Stomach smooth muscle (tissue), 2 donors: ENCODE results near the gene CHKB.

Source experiments
- H3K27ac ChIP-seq: one replicate; pipeline ENCODE4 v1.7.0; 2013; ENCODE audit warnings: mild to moderate bottlenecking, low read length, inconsistent platforms
- H3K27me3 ChIP-seq, 2 donors: one replicate each; pipeline ENCODE4 v1.7.0; 2013; ENCODE audit warnings: low read length in 2 of 2; ENCODE audit not compliant: insufficient read depth in 2 of 2, control insufficient read depth in 1 of 2
- H3K36me3 ChIP-seq, 2 donors: one replicate each; pipeline ENCODE4 v1.7.0; 2013; ENCODE audit warnings: low read length in 2 of 2; ENCODE audit not compliant: control insufficient read depth in 2 of 2, insufficient read depth in 2 of 2
- H3K4me1 ChIP-seq: one replicate; pipeline ENCODE4 v1.7.0; 2013; ENCODE audit warnings: low read length; ENCODE audit not compliant: control insufficient read depth, insufficient read depth
- H3K4me3 ChIP-seq, 2 donors: one replicate each; pipeline ENCODE4 v1.7.0; 2013; ENCODE audit warnings: low read length in 2 of 2
- H3K9ac ChIP-seq, 2 donors: one replicate each; pipeline ENCODE4 v1.7.0; 2013; ENCODE audit warnings: low read length in 2 of 2, mild to moderate bottlenecking in 1 of 2
- H3K9me3 ChIP-seq, 2 donors: one replicate each; pipeline ENCODE4 v1.7.0; 2013; ENCODE audit warnings: low read length in 2 of 2; ENCODE audit not compliant: control insufficient read depth in 2 of 2
- donor health status: healthy.
- donor health status: Pancreatic carcinoma.

Gene CHKB

DNA sequence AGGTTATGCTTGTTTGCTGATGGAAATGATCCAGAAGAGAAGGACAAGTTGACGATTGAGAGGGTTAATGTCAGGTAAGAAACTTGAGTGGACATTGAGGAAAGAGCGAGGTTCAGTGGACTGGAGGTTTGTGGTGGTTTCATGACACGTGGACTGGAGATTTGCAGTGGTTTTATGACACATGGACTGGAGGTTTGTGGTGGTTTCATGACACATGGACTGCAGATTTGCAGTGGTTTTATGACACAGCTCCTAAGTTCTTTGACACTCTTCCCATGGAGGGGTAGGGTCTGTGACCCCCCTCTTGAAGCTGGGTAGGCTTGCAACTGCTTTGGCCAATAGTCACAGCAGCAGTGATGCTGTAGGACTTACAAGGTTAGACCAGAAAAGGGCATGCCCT is 12.5 kb upstream of the CHKB start:
- H3K4me1 ChIP-seq, result peaks cover 5% of the 10 kb centered on the region
- H3K36me3 ChIP-seq, result no peaks in the 10 kb centered on the region
- no peaks in the 10 kb centered on the region for H3K9me3 ChIP-seq
- no peak overlapping the region for H3K9ac ChIP-seq
- H3K27me3 ChIP-seq, result peaks cover 9 to 14% of the 10 kb centered on the region in 2 donors
- no peak overlapping the region for H3K4me3 ChIP-seq
- H3K27ac ChIP-seq, result no peak overlapping the region

DNA sequence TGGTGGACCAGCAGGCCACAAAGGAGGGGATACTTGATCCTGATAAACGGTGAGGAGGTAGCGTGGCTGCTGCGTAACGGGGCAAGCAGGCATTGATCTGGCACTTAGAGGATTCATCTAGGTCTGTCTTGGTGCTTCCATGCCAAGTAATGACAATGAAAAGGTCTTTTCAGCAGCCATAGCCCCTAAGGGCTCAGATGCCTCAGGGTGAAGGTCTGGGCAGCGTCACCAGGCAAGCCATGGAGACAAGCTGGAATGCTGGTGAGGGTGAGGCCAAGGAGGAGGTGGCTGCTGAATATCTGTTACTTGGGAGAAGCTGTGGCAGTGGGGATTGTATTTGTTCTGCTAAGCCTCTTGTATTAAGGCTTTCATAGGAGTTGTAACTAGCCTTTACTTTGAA is 4.8 kb upstream of the CHKB start:
- no peak overlapping the region for H3K4me3 ChIP-seq
- H3K4me1 ChIP-seq, result peaks cover 7% of the 10 kb centered on the region
- no peak overlapping the region for H3K9ac ChIP-seq
- H3K27ac ChIP-seq, result no peak overlapping the region
- H3K36me3 ChIP-seq, result no peaks in the 10 kb centered on the region
- no peaks in the 10 kb centered on the region for H3K9me3 ChIP-seq
- no peaks in the 10 kb centered on the region for H3K27me3 ChIP-seq

DNA sequence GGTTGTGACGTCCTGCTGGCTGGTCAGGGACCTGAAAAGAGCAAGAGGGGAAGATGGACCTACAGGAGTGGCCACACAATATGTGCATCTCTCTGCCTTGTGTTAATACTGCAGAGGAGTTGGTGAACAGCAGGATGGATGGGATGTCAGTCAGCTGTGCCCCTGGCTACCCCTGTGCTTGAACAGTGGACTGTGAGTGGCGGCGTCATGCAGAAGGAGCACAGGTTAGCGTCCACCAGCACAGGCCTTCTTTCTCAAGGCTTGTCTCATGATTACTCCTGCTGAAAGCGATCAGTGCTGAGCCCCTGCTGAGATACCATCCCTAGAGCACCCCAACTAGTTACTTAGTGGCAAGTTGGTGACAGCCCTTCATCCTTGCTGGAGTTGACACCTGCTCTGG is 3.8 kb upstream of the CHKB start:
- peaks cover 14% of the 10 kb centered on the region for H3K4me1 ChIP-seq
- no peaks in the 10 kb centered on the region for H3K36me3 ChIP-seq
- H3K4me3 ChIP-seq, result no peak overlapping the region
- no peak overlapping the region for H3K27ac ChIP-seq
- H3K9ac ChIP-seq, result no peak overlapping the region
- no peaks in the 10 kb centered on the region for H3K27me3 ChIP-seq
- H3K9me3 ChIP-seq, result no peaks in the 10 kb centered on the region

DNA sequence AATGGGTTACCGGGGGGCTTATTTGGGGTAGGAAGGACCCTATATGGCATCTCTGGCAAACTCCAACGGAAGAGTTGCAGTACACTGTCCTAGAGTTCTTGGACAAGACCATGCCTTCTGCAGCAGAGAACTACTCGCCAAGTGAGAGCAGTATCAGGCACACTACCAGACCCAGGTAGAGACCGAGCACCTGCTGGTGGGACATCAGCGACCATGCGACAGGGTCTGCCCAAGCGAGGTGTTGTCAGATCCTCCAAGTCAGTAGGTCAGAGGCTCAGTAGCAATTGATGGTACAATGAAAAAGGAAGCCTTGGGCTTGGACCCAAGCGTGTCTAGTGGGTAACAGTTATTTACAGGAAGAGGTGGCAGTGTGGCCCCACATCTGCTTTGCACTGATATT is 3.1 kb upstream of the CHKB start:
- peaks cover 0 to 3% of the 10 kb centered on the region in 2 donors for H3K36me3 ChIP-seq
- H3K27ac ChIP-seq, result no peak overlapping the region
- H3K9ac ChIP-seq, result no peak overlapping the region
- H3K9me3 ChIP-seq, result no peaks in the 10 kb centered on the region
- H3K27me3 ChIP-seq, result no peaks in the 10 kb centered on the region
- no peak overlapping the region for H3K4me3 ChIP-seq
- H3K4me1 ChIP-seq, result peaks cover 18% of the 10 kb centered on the region

DNA sequence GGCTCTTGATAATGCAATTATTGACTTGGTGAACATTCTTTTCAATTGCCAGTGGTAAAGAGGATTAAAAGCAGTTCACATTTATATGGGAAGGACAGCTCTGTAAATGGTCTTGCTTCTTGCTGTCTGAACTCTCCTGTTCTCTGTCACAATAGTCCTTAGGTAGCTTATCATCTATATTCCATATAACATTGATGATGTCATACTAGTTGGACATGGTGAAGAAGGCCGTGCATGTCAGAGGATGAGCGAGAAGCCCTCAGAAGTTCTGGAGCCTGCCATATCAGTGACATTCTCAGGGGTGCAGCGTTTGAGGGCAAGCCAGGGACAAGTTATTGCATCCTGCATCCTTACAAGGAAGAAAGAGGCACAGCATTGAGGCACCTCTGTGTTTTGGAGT is 2.6 kb upstream of the CHKB start:
- Histone ChIP-seq H3K4me1 (peaks cover 18% of the 10 kb centered on the region), H3K27ac (no peak overlapping the region), H3K9ac (no peak overlapping the region), H3K36me3 (peaks cover 1 to 4% of the 10 kb centered on the region in 2 donors), H3K4me3 (no peak overlapping the region), H3K9me3 (no peaks in the 10 kb centered on the region), H3K27me3 (no peaks in the 10 kb centered on the region)

DNA sequence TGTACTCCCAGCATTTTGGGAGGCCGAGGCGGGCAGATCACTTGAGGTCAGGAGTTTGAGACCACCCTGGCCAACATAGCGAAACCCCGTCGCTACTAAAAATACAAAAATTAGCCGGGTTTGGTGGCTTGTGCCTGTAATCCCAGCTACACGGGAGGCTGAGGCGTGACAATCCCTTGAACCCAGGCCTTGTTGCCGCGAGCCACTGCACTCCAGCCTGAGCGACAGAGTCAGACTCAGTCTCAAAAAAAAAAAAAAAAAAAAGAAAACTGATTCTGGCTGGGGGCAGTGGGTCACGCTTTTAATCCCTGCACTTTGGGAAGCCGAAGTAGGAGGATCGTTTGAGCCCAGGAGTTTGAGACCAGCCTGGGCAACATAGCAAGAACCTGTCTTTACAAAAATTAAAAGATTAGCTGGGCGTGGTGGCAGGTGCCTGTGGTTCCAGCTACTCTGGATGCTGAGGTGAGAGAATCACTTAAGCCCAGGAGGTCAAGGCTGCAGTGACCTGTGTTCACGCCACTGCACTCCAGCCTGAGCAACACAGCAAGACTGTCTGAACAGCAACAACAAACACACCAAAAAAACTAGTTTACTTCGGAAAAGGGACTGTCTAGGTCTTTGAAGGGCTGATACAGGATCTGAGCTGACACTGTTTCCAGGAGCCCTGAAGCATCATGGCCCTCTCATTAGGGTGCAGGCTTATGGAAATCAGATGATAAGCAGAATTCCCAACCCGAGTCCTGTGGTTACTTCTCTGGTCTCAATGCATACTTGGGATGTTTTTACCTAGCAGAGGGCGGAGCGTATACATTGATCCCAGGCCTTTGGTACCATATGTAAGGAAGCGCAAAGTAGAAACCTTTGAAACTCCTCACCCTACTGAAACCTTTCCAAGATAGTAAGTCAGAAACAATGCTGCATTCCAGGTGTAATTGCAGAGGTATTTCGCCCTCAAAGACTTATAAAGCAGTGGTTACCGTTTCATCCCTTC is 1.8 kb upstream of the CHKB start:
- Histone ChIP-seq H3K4me1 (peaks cover 18% of the 10 kb centered on the region), H3K27me3 (no peaks in the 10 kb centered on the region), H3K9ac (peak overlapping the region in 1 of 2 donors; percentile 90), H3K36me3 (peaks cover 5 to 6% of the 10 kb centered on the region in 2 donors), H3K9me3 (no peaks in the 10 kb centered on the region), H3K4me3 (no peak overlapping the region), H3K27ac (no peak overlapping the region)

DNA sequence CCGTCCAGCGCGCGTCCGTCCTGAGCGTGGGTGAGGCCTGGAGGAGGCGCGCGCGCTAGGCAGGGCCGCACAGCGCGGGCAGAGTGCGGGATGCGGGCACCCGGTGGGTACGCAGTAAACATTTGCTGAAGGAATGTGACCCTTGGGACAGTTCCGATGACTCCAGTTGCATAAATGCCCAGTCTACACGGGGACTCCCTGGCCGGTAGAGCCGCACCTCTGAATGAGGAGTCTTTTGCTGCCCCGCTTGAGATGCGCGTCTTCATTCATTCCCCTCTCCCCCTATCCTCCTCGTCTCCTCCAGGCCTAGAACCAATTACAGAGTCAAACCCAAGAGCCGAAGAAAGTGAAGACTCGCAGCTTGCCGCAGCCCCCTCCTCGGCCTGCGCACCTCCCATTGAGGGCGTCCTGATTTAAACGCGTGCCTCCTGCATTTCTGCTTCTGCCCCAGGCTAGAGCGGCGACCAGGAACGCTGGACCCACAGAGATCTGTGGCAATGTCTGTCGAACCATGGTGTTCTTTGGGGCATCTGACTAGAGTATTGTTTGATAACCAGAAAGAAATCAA is 729 bp upstream of the CHKB start:
- Histone ChIP-seq H3K36me3 (peaks cover 5 to 6% of the 10 kb centered on the region in 2 donors), H3K27me3 (peaks cover 0 to 4% of the 10 kb centered on the region in 2 donors), H3K4me1 (peaks cover 28% of the 10 kb centered on the region), H3K27ac (peak overlapping the region; percentile 93), H3K4me3 (peak overlapping the region; percentile 86 to 87), H3K9me3 (no peaks in the 10 kb centered on the region), H3K9ac (peak overlapping the region; percentile 80 to 90)

DNA sequence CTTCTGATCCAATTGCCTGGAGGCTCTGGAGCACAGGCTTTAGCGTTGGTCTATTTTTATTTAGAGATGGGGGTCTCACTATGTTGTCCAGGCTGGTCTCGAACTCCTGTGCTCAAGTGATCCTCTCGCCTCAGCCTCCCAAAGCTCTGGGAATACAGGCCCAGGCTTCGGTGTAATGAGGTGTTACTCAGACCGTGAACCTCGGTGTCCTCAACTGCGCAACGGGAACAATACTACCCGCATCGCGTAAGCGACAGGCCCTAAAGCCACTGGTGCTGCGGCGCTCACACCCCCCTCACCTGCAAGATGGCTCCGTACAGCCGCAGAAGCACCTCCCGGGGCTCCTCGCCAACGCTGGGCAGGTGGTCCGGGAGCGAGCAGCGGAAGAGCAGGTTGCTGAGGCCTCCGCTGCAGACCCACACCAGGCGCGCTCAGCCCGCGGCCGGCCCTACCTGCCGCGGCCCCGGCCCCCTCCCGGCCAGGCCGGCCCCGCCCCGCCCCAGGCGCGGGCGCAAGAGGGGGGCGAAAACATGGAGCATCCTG is 628 bp downstream of the CHKB start:
- Histone ChIP-seq H3K36me3 (peaks cover 5 to 6% of the 10 kb centered on the region in 2 donors), H3K9me3 (no peaks in the 10 kb centered on the region), H3K9ac (peak overlapping the region; percentile 93 to 95), H3K27me3 (peaks cover 7 to 14% of the 10 kb centered on the region in 2 donors), H3K4me1 (peaks cover 39% of the 10 kb centered on the region), H3K4me3 (peak overlapping the region; percentile 77 to 87), H3K27ac (peak overlapping the region; percentile 93)

DNA sequence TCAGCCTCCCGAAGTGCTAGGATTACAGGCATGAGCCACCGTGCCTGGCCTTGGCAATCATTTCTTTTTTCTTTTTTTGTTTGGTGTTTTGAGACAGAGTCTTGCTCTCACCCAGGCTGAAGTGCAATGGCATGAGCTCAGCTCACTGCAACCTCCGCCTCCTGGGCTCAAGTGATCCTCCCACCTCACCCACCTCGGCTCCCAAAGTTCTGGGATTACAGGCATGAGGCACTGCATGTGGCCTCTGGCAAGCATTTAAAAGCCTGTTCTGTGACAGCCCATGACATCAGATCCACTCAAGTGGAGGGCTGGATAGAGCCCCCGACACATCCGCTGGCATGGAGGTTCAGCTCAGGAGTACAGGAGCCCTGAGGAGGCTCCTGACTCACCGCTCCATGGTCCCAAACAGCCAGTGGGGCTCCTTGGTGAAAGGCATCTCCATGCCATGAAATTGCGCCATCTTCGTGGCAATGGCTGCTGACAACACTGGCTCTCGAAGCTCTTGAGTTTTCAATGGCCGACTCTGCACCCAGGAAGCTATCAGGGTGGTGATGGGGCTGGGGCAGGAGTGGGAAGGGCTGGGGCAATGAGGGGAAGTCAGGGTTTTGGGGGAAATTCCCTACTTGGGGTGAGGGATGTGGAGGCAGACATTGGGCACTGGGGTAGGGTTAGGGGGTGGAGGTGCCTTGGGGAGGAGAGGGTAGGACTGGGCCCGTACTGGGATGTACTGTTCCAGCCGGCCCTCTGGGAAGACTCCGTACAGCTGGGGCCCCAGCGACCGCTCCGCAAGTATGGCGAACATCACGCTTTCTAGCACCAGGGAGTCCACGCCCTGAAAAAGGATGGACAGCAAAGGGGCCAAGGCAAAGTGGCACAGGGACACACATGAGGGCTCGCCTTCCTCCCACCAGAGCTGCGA is 1.4 kb downstream of the CHKB start:
- H3K27me3 ChIP-seq, result peaks cover 8 to 18% of the 10 kb centered on the region in 2 donors
- H3K36me3 ChIP-seq, result peaks cover 5 to 6% of the 10 kb centered on the region in 2 donors
- peaks cover 39% of the 10 kb centered on the region for H3K4me1 ChIP-seq
- H3K9ac ChIP-seq, result peak overlapping the region; percentile 90 to 95
- no peak overlapping the region for H3K27ac ChIP-seq
- H3K4me3 ChIP-seq, result peak overlapping the region; percentile 77 to 87
- no peaks in the 10 kb centered on the region for H3K9me3 ChIP-seq

DNA sequence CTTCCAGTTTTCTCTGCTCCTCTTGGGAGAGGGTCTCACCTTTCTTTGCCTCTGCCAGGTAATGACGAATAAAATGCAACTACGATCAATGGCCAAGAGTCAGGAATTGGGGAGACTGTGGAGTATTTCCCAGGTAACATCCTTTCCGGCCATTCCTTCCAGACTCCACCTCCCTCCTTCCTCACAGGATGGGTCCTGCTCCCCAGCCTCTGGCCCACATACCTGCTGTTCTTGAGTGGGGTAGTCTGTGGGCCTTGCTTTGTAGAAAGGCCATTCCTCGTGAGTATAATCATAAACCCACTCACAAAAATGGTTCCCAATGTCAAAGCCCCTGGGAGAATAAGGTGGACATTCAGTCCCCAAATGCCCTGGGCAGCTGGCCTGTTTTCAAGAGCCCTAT is 2.9 kb downstream of the CHKB start:
- peaks cover 5 to 6% of the 10 kb centered on the region in 2 donors for H3K36me3 ChIP-seq
- no peak overlapping the region for H3K27ac ChIP-seq
- no peak overlapping the region for H3K9ac ChIP-seq
- H3K4me3 ChIP-seq, result no peak overlapping the region
- H3K4me1 ChIP-seq, result peaks cover 39% of the 10 kb centered on the region
- H3K27me3 ChIP-seq, result peaks cover 8 to 21% of the 10 kb centered on the region in 2 donors
- H3K9me3 ChIP-seq, result no peaks in the 10 kb centered on the region
